GM13976 (cell line): Measurements from ENCODE around the gene ADNP.
"Not testable (repeated sequence)": the region's sequence is repeated elsewhere in the genome, so short reads cannot be mapped to it uniquely, and the experiment has no call there.

Experiments
- DNase-seq: peaks from one replicate; pipeline ENCODE4 v3.0.0; 2012; ENCODE audit warnings: low spot score
- in situ Hi-C: fragments of 300-500 bp; cut with MboI; formaldehyde crosslinking; loops from one replicate; pipeline ENCODE4 v1.12.0; 2022; ENCODE audit warnings: low sequenced_read_pairs, mixed read lengths, inconsistent platforms; ENCODE audit not compliant: unreplicated experiment
- TF ChIP-seq, protein P1 (sequence below): IDR thresholded peaks from 2 replicates; pipeline ENCODE4 v1.5.1; 2012; ENCODE audit warnings: borderline replicate concordance, mild to moderate bottlenecking; ENCODE audit not compliant: insufficient read depth; ENCODE audit errors: extremely low read depth, missing control alignments, control extremely low read depth

The ADNP gene

DNA sequence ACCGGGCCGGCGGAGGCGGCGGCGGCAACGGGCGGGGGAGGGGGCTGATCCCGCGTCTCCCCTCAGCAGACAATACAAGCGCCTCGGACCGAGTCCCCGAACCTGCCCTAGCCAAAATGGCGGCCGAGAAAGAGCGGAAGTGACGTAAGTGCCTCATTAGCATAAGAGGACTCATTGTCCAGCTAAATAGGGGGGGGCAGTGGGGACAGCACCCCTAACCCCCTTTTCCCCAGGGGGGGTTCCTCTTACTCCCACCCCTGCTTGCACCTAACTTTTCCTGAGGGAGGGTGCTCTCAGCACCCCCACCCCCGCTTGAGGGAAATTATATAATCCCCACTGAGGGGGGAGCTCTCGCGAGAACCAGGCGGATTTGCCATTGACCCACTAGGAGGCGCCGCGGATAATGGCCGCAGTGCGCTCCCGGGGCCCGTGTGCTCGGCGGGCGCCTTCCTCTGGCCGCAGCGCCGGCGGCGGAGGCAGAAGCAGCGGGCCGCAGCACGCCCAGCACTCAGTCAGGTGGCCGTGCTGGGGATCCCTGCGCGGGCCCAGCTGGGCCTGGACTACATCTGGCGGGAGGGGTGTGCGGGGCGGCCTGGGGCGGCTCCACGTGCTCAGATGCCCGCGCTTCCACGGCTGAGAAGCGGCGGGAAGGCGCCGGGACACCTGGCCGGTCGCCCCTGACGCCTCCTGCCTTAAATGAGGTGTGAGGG is at the start of gene ADNP:
Gene ADNP, minus strand, starts transcription at position 132 of the 710 bp plus-strand sequence. CDS start 27,441 bp downstream, outside the sequence.
- in situ Hi-C loops: loop anchor here (10.0 kb wide), 1 partner anchor 117 kb away; no protein-coding TSS in a partner anchor

DNA sequence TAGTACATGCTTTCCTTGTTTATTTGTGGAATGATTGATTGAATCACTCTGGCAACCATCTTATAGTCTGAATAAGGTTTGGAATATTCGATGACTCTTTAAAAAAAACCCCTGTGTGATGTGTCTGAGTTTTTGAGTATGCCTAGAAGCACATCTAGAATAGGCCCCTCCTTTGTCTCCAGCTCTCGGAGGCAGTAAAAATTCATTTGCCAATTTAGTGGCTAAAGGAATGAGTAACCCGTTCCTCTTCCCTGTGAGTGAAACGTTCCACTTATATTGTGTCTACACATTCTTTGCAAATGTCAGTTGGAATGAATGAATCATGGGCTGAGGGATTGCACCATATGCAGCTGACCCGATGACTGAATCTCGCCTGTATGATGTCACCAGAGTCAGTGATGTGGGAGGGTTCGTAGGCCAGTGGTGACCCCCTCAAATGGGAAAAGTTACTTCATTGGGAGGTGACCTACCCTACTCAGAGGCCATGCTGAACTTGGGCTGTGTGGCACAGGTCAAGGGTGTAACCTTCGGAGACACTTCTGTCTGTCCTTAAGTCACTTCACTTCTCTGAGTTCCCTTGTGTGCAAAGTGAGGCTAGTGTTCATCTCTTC is 48.9 kb upstream of the ADNP start:
- TF ChIP-seq, protein P1, sequence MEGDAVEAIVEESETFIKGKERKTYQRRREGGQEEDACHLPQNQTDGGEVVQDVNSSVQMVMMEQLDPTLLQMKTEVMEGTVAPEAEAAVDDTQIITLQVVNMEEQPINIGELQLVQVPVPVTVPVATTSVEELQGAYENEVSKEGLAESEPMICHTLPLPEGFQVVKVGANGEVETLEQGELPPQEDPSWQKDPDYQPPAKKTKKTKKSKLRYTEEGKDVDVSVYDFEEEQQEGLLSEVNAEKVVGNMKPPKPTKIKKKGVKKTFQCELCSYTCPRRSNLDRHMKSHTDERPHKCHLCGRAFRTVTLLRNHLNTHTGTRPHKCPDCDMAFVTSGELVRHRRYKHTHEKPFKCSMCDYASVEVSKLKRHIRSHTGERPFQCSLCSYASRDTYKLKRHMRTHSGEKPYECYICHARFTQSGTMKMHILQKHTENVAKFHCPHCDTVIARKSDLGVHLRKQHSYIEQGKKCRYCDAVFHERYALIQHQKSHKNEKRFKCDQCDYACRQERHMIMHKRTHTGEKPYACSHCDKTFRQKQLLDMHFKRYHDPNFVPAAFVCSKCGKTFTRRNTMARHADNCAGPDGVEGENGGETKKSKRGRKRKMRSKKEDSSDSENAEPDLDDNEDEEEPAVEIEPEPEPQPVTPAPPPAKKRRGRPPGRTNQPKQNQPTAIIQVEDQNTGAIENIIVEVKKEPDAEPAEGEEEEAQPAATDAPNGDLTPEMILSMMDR: no peak
- in situ Hi-C loops: loop anchor here (10.0 to 25.0 kb wide), 2 partner anchors 325 to 632 kb away; no protein-coding TSS in a partner anchor
- DNase-seq: no peak

More for the DNA sequence above, at the start of gene ADNP:
- peak; percentile 85 for DNase-seq
- TF ChIP-seq, protein P1: peak; percentile 71

DNA sequence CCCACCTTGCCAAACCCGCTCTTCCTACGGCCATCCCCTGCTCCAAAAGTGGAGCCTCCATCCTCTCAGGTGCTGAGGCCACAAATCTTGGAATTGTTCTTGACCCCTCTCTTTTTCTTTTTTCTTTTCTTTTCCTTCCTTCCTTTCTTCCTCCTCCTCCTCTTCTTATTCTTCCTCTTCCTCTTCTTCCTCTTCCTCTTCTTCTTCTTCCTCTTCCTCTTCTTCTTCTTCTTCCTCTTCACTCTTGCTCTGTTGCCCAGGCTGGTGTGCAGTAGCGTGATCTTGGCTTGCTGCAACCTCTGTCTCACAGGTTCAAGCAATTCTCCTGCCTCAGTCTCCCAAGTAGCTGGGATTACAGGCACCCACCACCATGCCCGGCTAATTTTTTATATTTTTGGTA is 47.3 kb upstream of the ADNP start:
- in situ Hi-C loops: loop anchor here (25.0 kb wide), 1 partner anchor 634 kb away; no protein-coding TSS in a partner anchor
- not testable (repeated sequence) for DNase-seq

DNA sequence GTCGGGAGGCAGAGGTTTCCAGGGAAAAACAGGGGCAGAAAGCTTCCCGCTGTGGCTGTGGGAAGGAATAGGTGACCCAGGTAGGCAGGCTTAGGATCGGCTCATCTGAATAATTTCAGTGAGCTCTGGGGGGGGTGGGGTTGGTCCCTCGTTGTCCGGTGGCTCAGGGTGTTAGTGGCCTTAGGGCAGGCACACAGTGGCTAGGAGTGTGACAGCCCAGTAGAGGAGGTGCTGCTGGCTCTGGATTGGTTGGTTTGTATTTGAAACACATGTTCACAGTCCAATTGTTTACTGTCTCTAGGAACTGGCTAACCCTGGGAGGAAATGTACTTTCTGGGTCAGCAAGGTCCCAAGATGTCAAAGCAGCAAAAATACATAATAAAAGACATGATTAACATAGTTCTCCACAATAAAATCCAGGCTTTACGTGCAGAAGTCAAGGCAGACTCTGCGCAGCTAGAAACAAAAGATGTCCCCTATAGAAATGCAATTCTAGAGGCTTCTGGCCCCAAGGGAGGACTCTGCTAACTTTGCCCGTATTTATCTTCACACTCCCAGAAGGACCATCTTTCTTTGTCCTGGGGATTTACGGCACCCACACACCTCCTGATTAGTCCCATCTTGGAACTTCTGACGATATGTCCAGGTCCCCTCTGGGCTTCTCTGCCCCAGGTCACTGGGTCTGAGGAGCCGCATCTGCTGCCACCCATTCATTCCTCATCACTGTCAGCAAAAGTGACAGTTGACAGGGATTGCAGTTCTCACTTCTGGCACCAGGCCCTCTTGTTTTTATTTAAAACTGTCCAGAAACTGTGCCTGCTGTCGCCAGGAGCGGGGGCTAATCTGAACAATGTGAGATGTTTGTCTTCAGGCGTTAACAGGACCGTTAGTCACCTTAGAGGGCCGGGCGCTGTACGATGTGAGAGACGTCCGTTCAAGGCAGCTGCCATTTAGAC is 46.1 kb upstream of the ADNP start:
- DNase-seq: no peak
- TF ChIP-seq, protein P1: no peak
- in situ Hi-C loops: loop anchor here (25.0 kb wide), 1 partner anchor 635 kb away; no protein-coding TSS in a partner anchor

DNA sequence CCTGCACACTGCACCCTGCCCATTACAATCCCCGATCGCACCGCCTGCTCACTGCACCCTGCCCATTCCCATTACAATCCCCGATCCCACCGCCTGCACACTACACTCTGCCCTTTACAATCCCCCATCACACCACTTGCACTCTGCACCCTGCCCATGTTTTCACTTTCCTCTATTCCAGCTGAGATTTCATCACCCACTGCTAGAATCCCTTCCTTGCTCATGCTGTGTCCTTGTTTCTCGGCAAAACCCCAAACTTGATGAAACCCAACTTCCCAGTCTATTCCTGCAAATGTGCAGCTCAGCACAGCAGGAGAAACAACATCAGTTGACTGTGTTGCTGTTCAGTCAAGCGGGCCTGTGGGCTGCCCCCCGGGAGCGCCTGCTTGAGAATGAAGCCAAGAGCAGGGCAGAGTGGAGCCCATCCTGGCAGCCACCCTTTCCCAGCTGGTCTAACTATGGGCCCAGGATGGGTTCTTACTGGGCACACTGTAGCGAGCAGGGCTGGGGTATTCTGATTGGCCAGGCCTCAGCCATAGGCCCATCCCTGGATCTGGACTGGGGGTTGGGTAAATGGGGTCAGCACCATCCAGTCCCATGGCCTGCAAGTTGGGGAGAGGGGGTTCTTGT is 44.6 kb upstream of the ADNP start:
- TF ChIP-seq, protein P1: no peak
- in situ Hi-C loops: loop anchor here (25.0 kb wide), 1 partner anchor 636 kb away; no protein-coding TSS in a partner anchor

DNA sequence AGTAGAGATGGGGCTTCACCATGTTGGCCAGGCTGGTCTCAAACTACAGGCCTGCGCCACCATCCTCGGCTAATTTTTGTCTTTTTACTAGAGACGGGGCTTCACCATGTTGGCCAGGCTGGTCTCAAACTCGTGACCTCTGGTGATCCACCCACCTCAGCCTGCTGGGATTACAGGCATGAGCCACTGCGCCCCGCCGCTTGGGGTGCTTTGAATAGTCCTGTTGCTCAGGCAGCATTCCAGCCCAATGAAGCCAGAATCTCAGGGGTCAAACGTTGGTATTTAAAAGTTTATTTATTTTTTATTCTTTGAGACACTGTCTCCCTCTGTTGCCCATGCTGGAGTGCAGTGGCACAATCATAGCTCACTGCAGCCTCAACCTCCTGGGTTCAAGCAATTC is 38.7 kb upstream of the ADNP start:
- TF ChIP-seq, protein P1: no peak
- no peak for DNase-seq
- in situ Hi-C loops: no loop called here

More for the DNA sequence above, 44.6 kb upstream of the ADNP start:
- DNase-seq: no peak
